ENCODE measurements around the gene SRSF11. TPM values are rescaled to one million over a fixed set of nuclear protein-coding genes. Genes with fewer than 3 reads are reported as not detected.
A peak's percentile ranks its signal among the peaks of the same experiment; 100 is the strongest.
"Not testable (repeated sequence)": the region's sequence is repeated elsewhere in the genome, so short reads cannot be mapped to it uniquely, and the experiment has no call there.

SRSF11 gene
- total RNA-seq, 2 experiments from 2014 or later: 194 to 203 TPM

DNA sequence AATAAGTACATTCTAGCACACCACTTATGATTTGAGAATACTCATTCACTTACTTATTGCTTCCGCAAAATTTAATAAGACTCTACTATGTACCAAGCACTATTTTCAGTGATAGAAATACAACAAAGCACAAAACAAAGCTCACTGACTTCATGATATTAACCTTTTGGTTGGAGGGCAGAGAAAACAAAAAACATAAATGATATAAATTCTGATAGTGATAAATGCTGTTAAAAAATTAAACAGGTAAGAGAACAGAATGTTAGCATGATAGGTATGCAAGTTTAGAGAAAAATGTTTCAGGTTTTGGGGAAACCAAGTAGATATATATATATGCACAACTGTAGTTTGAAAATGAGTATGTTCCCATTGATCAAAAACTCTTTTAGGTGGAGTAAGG, 17.0 kb upstream of the SRSF11 start:
- TF ChIP-seq, protein P1, sequence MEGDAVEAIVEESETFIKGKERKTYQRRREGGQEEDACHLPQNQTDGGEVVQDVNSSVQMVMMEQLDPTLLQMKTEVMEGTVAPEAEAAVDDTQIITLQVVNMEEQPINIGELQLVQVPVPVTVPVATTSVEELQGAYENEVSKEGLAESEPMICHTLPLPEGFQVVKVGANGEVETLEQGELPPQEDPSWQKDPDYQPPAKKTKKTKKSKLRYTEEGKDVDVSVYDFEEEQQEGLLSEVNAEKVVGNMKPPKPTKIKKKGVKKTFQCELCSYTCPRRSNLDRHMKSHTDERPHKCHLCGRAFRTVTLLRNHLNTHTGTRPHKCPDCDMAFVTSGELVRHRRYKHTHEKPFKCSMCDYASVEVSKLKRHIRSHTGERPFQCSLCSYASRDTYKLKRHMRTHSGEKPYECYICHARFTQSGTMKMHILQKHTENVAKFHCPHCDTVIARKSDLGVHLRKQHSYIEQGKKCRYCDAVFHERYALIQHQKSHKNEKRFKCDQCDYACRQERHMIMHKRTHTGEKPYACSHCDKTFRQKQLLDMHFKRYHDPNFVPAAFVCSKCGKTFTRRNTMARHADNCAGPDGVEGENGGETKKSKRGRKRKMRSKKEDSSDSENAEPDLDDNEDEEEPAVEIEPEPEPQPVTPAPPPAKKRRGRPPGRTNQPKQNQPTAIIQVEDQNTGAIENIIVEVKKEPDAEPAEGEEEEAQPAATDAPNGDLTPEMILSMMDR (IDR thresholded peaks at IDR 0.05): no peak
- DNase-seq (no peak), ATAC-seq (no peak)
- H3K27ac Mint-ChIP-seq: no peak overlapping the region
- intact Hi-C loops (cut with micrococcal nuclease): no loop called here
- ChIA-PET CTCF (no interaction called here), POLR2A (interaction anchor here (3.8 kb wide), 1 partner anchor 11 kb away, joined by 15 read pairs; no protein-coding TSS in a partner anchor)
- no peaks in the 10 kb centered on the region for H3K9me3 Mint-ChIP-seq
- no peaks in the 10 kb centered on the region for H3K27me3 Mint-ChIP-seq
- H3K4me3 Mint-ChIP-seq: peak overlapping the region; percentile 97
- peaks cover 46% of the 10 kb centered on the region for H3K4me1 Mint-ChIP-seq (ENCODE audit: low read depth)
- peaks cover 16% of the 10 kb centered on the region for H3K36me3 Mint-ChIP-seq (ENCODE audit: low read depth)

DNA sequence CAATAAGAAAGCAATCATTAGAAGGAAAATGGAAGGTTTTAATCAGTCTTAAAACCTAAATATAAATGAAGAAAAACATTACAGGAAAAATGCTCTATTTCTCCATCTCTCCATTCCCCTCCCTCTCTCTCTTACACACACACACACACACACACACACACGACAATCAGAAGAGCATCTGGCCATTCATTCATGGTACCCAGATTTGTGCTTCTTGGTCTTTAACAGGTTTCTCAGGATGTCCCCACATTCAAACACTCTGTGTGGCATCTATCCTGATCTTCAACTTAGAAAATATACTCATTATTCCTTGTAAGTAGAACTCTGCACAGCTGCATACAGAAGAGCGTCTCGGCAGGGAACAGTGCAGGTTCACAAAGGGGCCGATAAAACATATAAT, 16.6 kb upstream of the SRSF11 start:
- intact Hi-C loops (cut with micrococcal nuclease): no loop called here

DNA sequence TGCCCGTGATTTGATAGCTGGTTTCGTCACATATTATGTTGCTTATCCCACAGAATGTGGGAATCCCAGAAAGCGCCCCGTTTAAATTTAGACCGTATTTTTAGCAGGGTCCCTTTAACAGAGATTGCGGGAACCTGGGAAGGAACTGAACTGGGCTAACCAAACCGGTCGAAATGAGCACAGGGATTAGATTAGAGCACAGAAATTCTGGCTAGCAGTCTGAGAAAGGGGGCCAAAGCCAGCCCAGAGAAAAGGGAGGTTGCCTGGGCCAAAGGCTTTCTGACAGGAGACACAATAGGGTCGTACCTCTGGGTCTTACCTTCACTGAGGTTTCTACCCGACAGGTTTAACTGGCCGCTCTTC, 16.1 kb upstream of the SRSF11 start:
- ChIA-PET POLR2A (interaction anchor here (0.6 to 3.8 kb wide), 6 partner anchors 10 to 843 kb away, joined by 3 to 15 read pairs (median 4); partner anchors contain the start of gene ANKRD13C), CTCF (interaction anchor here (1.4 kb wide), 1 partner anchor 206 kb away, joined by 4 read pairs; the partner anchor contains the start of gene CTH)
- no peaks in the 10 kb centered on the region for H3K9me3 Mint-ChIP-seq
- H3K4me3 Mint-ChIP-seq: peak overlapping the region; percentile 97
- no peak for DNase-seq
- no peaks in the 10 kb centered on the region for H3K27me3 Mint-ChIP-seq
- peaks cover 51% of the 10 kb centered on the region for H3K4me1 Mint-ChIP-seq (ENCODE audit: low read depth)
- ATAC-seq: peak; percentile 26
- peak overlapping the region; percentile 99 for H3K27ac Mint-ChIP-seq
- H3K36me3 Mint-ChIP-seq (ENCODE audit: low read depth): peaks cover 19% of the 10 kb centered on the region
- intact Hi-C loops (cut with micrococcal nuclease): no loop called here
- TF ChIP-seq, protein P1 (IDR thresholded peaks at IDR 0.05): no peak

More for the DNA sequence above, 16.6 kb upstream of the SRSF11 start:
- Mint-ChIP-seq H3K4me3 (peak overlapping the region; percentile 97), H3K9me3 (no peaks in the 10 kb centered on the region), H3K36me3 (ENCODE audit: low read depth) (peaks cover 19% of the 10 kb centered on the region), H3K27me3 (no peaks in the 10 kb centered on the region), H3K4me1 (ENCODE audit: low read depth) (peaks cover 47% of the 10 kb centered on the region), H3K27ac (peak overlapping the region; percentile 99)
- ATAC-seq: no peak
- TF ChIP-seq, protein P1 (IDR thresholded peaks at IDR 0.05): no peak
- CTCF ChIA-PET: interaction anchor here (1.4 kb wide), 1 partner anchor 207 kb away, joined by 4 read pairs; the partner anchor contains the start of gene CTH
- DNase-seq: no peak
- POLR2A ChIA-PET: interaction anchor here (0.6 to 3.8 kb wide), 5 partner anchors 11 to 844 kb away, joined by 3 to 15 read pairs (median 3); partner anchors contain the start of gene ANKRD13C

DNA sequence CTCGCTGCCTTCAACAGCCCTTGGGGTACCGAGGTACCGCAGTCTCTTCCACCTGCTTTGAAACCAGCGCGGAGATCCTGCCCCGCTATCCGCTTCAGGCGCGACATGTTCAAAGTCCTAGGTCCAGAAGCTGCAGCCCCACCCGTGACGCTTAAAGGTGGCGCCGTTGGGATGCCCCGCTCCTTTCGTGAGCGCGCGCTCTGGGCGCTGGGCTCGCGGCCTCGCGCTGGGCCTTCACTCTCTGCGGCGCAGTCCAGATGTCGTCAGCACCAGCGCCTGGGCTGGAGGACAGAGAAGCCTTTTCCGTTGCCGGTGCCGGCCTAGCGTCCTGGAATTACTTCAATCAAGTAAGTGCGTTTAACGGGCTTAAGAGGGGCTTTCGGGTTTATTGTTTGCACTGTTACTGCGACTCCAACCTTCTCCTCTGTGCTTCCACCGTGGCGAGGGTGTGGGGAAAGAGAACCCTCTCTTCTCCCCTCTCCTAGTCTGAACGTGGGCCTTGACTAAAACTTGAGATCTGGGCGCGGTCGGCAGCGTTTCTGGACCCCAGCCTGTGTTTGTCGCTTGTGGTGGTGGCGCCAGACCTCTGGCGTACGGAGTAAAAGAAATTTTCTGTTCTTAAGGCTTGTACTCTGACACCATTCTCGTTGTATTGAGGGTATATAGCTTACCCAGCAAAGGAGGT, 15.6 kb upstream of the SRSF11 start, which contains the start of gene LRRC40:
Gene LRRC40 (minus strand): TSS at position 146 of the 685 bp plus-strand sequence. CDS start 39 bp downstream, at position 107.
- ChIA-PET POLR2A (interaction anchor here (0.6 to 3.8 kb wide), 7 partner anchors 10 to 843 kb away, joined by 3 to 21 read pairs (median 4); partner anchors contain the start of genes ANKRD13C and SRSF11), CTCF (interaction anchor here (1.4 to 1.7 kb wide), 2 partner anchors 15 to 206 kb away, joined by 4 to 9 read pairs; partner anchors contain the start of genes CTH and SRSF11)
- Mint-ChIP-seq H3K4me1 (ENCODE audit: low read depth) (peaks cover 55% of the 10 kb centered on the region), H3K27ac (peak within 1 kb of the TSS; percentile 99), H3K4me3 (peak within 1 kb of the TSS; percentile 97), H3K9me3 (no peaks in the 10 kb centered on the region), H3K36me3 (ENCODE audit: low read depth) (peaks cover 19% of the 10 kb centered on the region), H3K27me3 (no peaks in the 10 kb centered on the region)
- peak; percentile 97 for ATAC-seq
- TF ChIP-seq, protein P1 (IDR thresholded peaks at IDR 0.05): no peak
- peak; percentile 97 for DNase-seq
- intact Hi-C loops (cut with micrococcal nuclease): no loop called here

DNA sequence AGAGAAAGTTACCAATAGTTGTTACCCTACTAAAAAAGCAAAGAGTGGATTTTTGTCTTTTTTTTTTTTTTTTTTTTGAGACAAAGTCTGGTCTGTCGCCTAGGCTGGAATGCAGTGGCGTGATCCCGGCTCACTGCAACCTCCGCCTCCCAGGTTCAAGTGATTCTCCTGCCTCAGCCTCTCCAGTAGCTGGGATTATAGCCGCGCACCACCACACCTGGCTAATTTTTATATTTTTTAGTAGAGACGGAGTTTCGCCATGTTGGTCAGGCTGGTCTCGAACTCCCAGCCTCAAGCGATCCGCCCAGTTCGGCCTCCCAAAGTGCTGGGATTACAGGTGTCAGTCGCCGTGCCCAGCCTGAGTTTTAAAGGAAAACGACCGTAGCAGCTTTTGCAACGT, 14.3 kb upstream of the SRSF11 start:
- Mint-ChIP-seq H3K4me3 (peak overlapping the region; percentile 97), H3K4me1 (ENCODE audit: low read depth) (peaks cover 62% of the 10 kb centered on the region), H3K27ac (peak overlapping the region; percentile 99), H3K36me3 (ENCODE audit: low read depth) (peaks cover 19% of the 10 kb centered on the region)
- H3K27me3 Mint-ChIP-seq; ATAC-seq; intact Hi-C loops (cut with micrococcal nuclease); H3K9me3 Mint-ChIP-seq; DNase-seq: not testable (repeated sequence)
- POLR2A ChIA-PET: interaction anchor here (0.7 to 3.8 kb wide), 3 partner anchors 8 to 874 kb away, joined by 3 to 21 read pairs (median 15); partner anchors contain the start of genes SRSF11 and ZRANB2
- CTCF ChIA-PET: interaction anchor here (1.7 kb wide), 1 partner anchor 14 kb away, joined by 9 read pairs; the partner anchor contains the start of gene SRSF11

Data from activated CD8-positive, alpha-beta T cell treated with anti-CD3 and anti-CD28 coated beads for 36 hours (primary cell).